Measurements from ENCODE around the gene IL17REL. TPM values are rescaled to one million over a fixed set of nuclear protein-coding genes. Genes with fewer than 3 reads are reported as not detected.

The IL17REL gene
- total and polyA plus RNA-seq, 2 of the 13 experiments (the other 11 are each of a cell fraction or from before 2014, with no cell fraction given): not detected

DNA sequence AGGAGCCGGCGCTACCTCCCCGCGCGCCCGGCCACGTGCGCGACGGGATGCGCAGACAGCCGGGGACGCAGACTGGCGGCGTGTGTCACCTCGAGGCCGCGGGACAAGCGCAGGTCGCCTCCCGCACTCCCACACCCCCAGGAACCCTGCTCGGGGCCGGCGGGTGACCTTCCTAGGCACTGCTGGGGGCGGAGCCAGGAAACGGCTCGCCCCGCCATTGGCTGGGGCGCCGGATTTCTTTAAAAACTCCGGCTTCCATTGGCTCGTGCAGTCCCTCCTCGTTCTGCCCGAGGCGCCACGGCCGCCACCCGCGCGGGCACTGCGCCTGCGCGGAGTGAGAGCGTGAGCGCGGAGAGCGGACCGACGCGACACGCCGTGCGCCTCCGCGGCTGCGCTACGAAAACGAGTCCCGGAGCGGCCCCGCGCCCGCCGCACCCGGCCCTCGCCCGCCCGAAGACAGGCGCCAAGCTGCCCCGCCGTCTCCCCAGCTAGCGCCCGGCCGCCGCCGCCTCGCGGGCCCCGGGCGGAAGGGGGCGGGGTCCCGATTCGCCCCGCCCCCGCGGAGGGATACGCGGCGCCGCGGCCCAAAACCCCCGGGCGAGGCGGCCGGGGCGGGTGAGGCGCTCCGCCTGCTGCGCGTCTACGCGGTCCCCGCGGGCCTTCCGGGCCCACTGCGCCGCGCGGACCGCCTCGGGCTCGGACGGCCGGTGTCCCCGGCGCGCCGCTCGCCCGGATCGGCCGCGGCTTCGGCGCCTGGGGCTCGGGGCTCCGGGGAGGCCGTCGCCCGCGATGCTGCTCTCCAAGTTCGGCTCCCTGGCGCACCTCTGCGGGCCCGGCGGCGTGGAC, 52.2 kb downstream of the IL17REL start, which contains the start of gene PIM3 (continued):
- TF ChIP-seq ZC3H13 (CRISPR knock-in tag; IDR thresholded peaks at IDR 0.05): no peak; the same call in 1 of the 2 replicates
- TF ChIP-seq SIN3B (IDR thresholded peaks at IDR 0.05; ENCODE audit: low read length): no peak
- TF ChIP-seq ZNF292 (CRISPR knock-in tag; IDR thresholded peaks at IDR 0.05; ENCODE audit: borderline replicate concordance, low read depth): no peak
- TF ChIP-seq NR2F1 (CRISPR knock-in tag; IDR thresholded peaks at IDR 0.05): no peak
- TF ChIP-seq HOXA7 (CRISPR knock-in tag; IDR thresholded peaks at IDR 0.05): no peak
- TF ChIP-seq PHF20 (CRISPR knock-in tag; IDR thresholded peaks at IDR 0.05): no peak
- TF ChIP-seq MYC (CRISPR knock-in tag; IDR thresholded peaks at IDR 0.05; ENCODE audit: borderline replicate concordance): peak; percentile 99
- TF ChIP-seq, protein P1, sequence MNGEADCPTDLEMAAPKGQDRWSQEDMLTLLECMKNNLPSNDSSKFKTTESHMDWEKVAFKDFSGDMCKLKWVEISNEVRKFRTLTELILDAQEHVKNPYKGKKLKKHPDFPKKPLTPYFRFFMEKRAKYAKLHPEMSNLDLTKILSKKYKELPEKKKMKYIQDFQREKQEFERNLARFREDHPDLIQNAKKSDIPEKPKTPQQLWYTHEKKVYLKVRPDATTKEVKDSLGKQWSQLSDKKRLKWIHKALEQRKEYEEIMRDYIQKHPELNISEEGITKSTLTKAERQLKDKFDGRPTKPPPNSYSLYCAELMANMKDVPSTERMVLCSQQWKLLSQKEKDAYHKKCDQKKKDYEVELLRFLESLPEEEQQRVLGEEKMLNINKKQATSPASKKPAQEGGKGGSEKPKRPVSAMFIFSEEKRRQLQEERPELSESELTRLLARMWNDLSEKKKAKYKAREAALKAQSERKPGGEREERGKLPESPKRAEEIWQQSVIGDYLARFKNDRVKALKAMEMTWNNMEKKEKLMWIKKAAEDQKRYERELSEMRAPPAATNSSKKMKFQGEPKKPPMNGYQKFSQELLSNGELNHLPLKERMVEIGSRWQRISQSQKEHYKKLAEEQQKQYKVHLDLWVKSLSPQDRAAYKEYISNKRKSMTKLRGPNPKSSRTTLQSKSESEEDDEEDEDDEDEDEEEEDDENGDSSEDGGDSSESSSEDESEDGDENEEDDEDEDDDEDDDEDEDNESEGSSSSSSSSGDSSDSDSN (CRISPR knock-in tag; IDR thresholded peaks at IDR 0.05): peak; percentile 50
- 0 out of 2 replicates have a peak, but pooled peaks have one; percentile 42 for TF ChIP-seq ZFP37 (CRISPR knock-in tag; IDR thresholded peaks at IDR 0.05; ENCODE audit: borderline replicate concordance)
- peak; percentile 51; the same call in 1 of the 2 replicates for TF ChIP-seq SP5 (CRISPR knock-in tag; IDR thresholded peaks at IDR 0.05; ENCODE audit: borderline replicate concordance, low read depth)
- TF ChIP-seq ZNF121 (CRISPR knock-in tag; IDR thresholded peaks at IDR 0.05): peak; percentile 25; the same call in 1 of the 2 replicates
- peak; percentile 86 for TF ChIP-seq MED1 (CRISPR knock-in tag; IDR thresholded peaks at IDR 0.05)
- TF ChIP-seq ATF7-NPFF (CRISPR knock-in tag; IDR thresholded peaks at IDR 0.05; ENCODE audit: low read depth): peak; percentile 50; the same call in 1 of the 2 replicates
- TF ChIP-seq, protein P2, sequence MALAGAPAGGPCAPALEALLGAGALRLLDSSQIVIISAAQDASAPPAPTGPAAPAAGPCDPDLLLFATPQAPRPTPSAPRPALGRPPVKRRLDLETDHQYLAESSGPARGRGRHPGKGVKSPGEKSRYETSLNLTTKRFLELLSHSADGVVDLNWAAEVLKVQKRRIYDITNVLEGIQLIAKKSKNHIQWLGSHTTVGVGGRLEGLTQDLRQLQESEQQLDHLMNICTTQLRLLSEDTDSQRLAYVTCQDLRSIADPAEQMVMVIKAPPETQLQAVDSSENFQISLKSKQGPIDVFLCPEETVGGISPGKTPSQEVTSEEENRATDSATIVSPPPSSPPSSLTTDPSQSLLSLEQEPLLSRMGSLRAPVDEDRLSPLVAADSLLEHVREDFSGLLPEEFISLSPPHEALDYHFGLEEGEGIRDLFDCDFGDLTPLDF (CRISPR knock-in tag; IDR thresholded peaks at IDR 0.05): peak; percentile 41; the same call in 1 of the 2 replicates
- 0 out of 2 replicates have a peak, but pooled peaks have one; percentile 21 for TF ChIP-seq SNAPC2 (CRISPR knock-in tag; IDR thresholded peaks at IDR 0.05)
- TF ChIP-seq ZSCAN31 (CRISPR knock-in tag; IDR thresholded peaks at IDR 0.05; ENCODE audit: low read depth): peak; percentile 87; the same call in 1 of the 2 replicates
- TF ChIP-seq TP53 (CRISPR knock-in tag; conservative IDR thresholded peaks at IDR 0.05): no peak
- no peak for TF ChIP-seq FOXJ3 (CRISPR knock-in tag; IDR thresholded peaks at IDR 0.05; ENCODE audit: borderline replicate concordance)
- no peak for TF ChIP-seq SRSF1 (optimal IDR thresholded peaks at IDR 0.05; ENCODE audit: low read depth, low read length)
- no peak for TF ChIP-seq JUND (CRISPR knock-in tag; IDR thresholded peaks at IDR 0.05)
- TF ChIP-seq, protein P3, sequence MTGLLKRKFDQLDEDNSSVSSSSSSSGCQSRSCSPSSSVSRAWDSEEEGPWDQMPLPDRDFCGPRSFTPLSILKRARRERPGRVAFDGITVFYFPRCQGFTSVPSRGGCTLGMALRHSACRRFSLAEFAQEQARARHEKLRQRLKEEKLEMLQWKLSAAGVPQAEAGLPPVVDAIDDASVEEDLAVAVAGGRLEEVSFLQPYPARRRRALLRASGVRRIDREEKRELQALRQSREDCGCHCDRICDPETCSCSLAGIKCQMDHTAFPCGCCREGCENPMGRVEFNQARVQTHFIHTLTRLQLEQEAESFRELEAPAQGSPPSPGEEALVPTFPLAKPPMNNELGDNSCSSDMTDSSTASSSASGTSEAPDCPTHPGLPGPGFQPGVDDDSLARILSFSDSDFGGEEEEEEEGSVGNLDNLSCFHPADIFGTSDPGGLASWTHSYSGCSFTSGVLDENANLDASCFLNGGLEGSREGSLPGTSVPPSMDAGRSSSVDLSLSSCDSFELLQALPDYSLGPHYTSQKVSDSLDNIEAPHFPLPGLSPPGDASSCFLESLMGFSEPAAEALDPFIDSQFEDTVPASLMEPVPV (CRISPR knock-in tag; IDR thresholded peaks at IDR 0.05): no peak
- no peak for TF ChIP-seq CHD4 (IDR thresholded peaks at IDR 0.05; ENCODE audit: borderline replicate concordance, low read length)
- peak; percentile 81; the same call in 1 of the 2 replicates for TF ChIP-seq ZBTB38 (CRISPR knock-in tag; IDR thresholded peaks at IDR 0.05)
- peak; percentile 99 for TF ChIP-seq ZSCAN29 (CRISPR knock-in tag; conservative IDR thresholded peaks at IDR 0.05)

All from HepG2 (cell line).